Naive B cell (primary cell): ENCODE measurements around the gene ELAVL4. TPM values are rescaled to one million over a fixed set of nuclear protein-coding genes. Genes with fewer than 3 reads are reported as not detected.
A peak's percentile ranks its signal among the peaks of the same experiment; 100 is the strongest.

Experiments used
- ATAC-seq, 2 donors: fragments of 150-1000 bp; cut with Tn5 transposase; 2 replicates each; pipeline ENCODE4 v1.10.0; 2021; ENCODE audit warnings: low read depth in 2 of 2, mild to moderate bottlenecking in 2 of 2, moderate library complexity in 2 of 2
- DNase-seq: peaks from one replicate; pipeline ENCODE4 v3.0.0; 2022
- H3K27ac Mint-ChIP-seq, 6 donors: one replicate each; pipeline ENCODE4 v1.8.0; 2020 to 2022; ENCODE audit warnings: mild to moderate bottlenecking in 6 of 6, mixed read lengths in 6 of 6, moderate library complexity in 5 of 6, inconsistent platforms in 2 of 6
- H3K27me3 Mint-ChIP-seq, 3 donors: one replicate each; pipeline ENCODE4 v1.8.0; 2021 to 2022; ENCODE audit warnings: mixed read lengths in 3 of 3, mild to moderate bottlenecking in 1 of 3
- H3K36me3 Mint-ChIP-seq, 2 donors: one replicate each; pipeline ENCODE4 v1.8.0; 2020 to 2022; ENCODE audit warnings: mixed read lengths in 2 of 2, inconsistent platforms in 1 of 2, mild to moderate bottlenecking in 1 of 2
- H3K4me1 Mint-ChIP-seq, 3 donors: one replicate each; pipeline ENCODE4 v1.8.0; 2020 to 2022; ENCODE audit warnings: mixed read lengths in 3 of 3, inconsistent platforms in 1 of 3, mild to moderate bottlenecking in 1 of 3, moderate library complexity in 1 of 3
- H3K4me3 Mint-ChIP-seq, 8 donors: one replicate each; pipeline ENCODE4 v1.8.0; 2020 to 2022; ENCODE audit warnings: mild to moderate bottlenecking in 8 of 8, mixed read lengths in 8 of 8, moderate library complexity in 8 of 8, inconsistent platforms in 2 of 8
- H3K9me3 Mint-ChIP-seq, 7 donors: one replicate each; pipeline ENCODE4 v1.8.0; 2020 to 2022; ENCODE audit warnings: mixed read lengths in 7 of 7, mild to moderate bottlenecking in 5 of 7, inconsistent platforms in 2 of 7, moderate library complexity in 1 of 7
- polyA plus RNA-seq, 6 donors: library from polyadenylated mRNA; unstranded; fragments of 300-500 nt; fragmentation: Illumina TruSeq; gene quantifications; one replicate each; pipeline ENCODE4 v1.2.3, GENCODE V29; 2021; ENCODE audit warnings: low read depth in 6 of 6

Gene ELAVL4
- polyA plus RNA-seq, 6 donors from 2014 or later, result not detected

GRCh38 chr1:50208756-50209155, 100.0 kb downstream of the ELAVL4 start:
- Mint-ChIP-seq H3K27ac (no peak overlapping the region), H3K27me3 (peaks cover 0 to 7% (median 3%) of the 10 kb centered on the region in 3 donors), H3K4me1 (no peaks in the 10 kb centered on the region), H3K9me3 (peaks cover 0 to 4% (median 0%) of the 10 kb centered on the region in 7 donors), H3K4me3 (no peak overlapping the region), H3K36me3 (no peaks in the 10 kb centered on the region)
- no peak for DNase-seq
- ATAC-seq, result no peak

GRCh38 chr1:50209749-50210148, 101.0 kb downstream of the ELAVL4 start:
- H3K36me3 Mint-ChIP-seq, result no peaks in the 10 kb centered on the region
- ATAC-seq, result no peak
- no peak for DNase-seq
- H3K9me3 Mint-ChIP-seq, result peaks cover 0 to 4% (median 0%) of the 10 kb centered on the region in 7 donors
- H3K27ac Mint-ChIP-seq, result no peak overlapping the region
- no peak overlapping the region for H3K4me3 Mint-ChIP-seq
- no peaks in the 10 kb centered on the region for H3K4me1 Mint-ChIP-seq
- peaks cover 0 to 7% (median 0%) of the 10 kb centered on the region in 3 donors for H3K27me3 Mint-ChIP-seq

- ATAC-seq, result no peak
- H3K36me3 Mint-ChIP-seq, result no peaks in the 10 kb centered on the region
Observed at GRCh38 chr1:50213505-50213904, 104.8 kb downstream of the ELAVL4 start.

GRCh38 chr1:50214717-50215116, 106.0 kb downstream of the ELAVL4 start:
- H3K4me1 Mint-ChIP-seq, result no peaks in the 10 kb centered on the region
- no peak overlapping the region for H3K27ac Mint-ChIP-seq
- H3K9me3 Mint-ChIP-seq, result no peaks in the 10 kb centered on the region
- H3K27me3 Mint-ChIP-seq, result no peaks in the 10 kb centered on the region
- ATAC-seq (no peak), DNase-seq (no peak)
- no peaks in the 10 kb centered on the region for H3K36me3 Mint-ChIP-seq
- H3K4me3 Mint-ChIP-seq, result no peak overlapping the region

More at GRCh38 chr1:50213505-50213904, 104.8 kb downstream of the ELAVL4 start:
- Mint-ChIP-seq H3K4me3 (no peak overlapping the region), H3K9me3 (no peaks in the 10 kb centered on the region), H3K27ac (no peak overlapping the region), H3K27me3 (peaks cover 0 to 1% (median 0%) of the 10 kb centered on the region in 3 donors), H3K4me1 (no peaks in the 10 kb centered on the region)
- no peak for DNase-seq

GRCh38 chr1:50218344-50219120, 109.8 kb downstream of the ELAVL4 start:
- DNase-seq (no peak), ATAC-seq (no peak)
- H3K9me3 Mint-ChIP-seq, result peaks cover 0 to under 1% (median 0%) of the 10 kb centered on the region in 7 donors
- no peaks in the 10 kb centered on the region for H3K27me3 Mint-ChIP-seq
- H3K27ac Mint-ChIP-seq, result no peak overlapping the region
- no peaks in the 10 kb centered on the region for H3K4me1 Mint-ChIP-seq
- H3K4me3 Mint-ChIP-seq, result no peak overlapping the region
- H3K36me3 Mint-ChIP-seq, result no peaks in the 10 kb centered on the region

GRCh38 chr1:50228871-50229384, 120.2 kb downstream of the ELAVL4 start:
- Mint-ChIP-seq H3K27ac (no peak overlapping the region), H3K27me3 (peaks cover 0 to 6% (median 0%) of the 10 kb centered on the region in 3 donors), H3K36me3 (peaks cover 0 to 9% of the 10 kb centered on the region in 2 donors), H3K9me3 (peaks cover 10 to 29% (median 15%) of the 10 kb centered on the region in 7 donors), H3K4me1 (no peaks in the 10 kb centered on the region), H3K4me3 (no peak overlapping the region)
- no peak for ATAC-seq
- DNase-seq, result no peak

GRCh38 chr1:50231209-50231608, 122.5 kb downstream of the ELAVL4 start:
- Mint-ChIP-seq H3K9me3 (peaks cover 10 to 35% (median 16%) of the 10 kb centered on the region in 7 donors), H3K36me3 (peaks cover 5 to 8% of the 10 kb centered on the region in 2 donors), H3K27ac (no peak overlapping the region), H3K4me1 (no peaks in the 10 kb centered on the region), H3K4me3 (no peak overlapping the region), H3K27me3 (peaks cover 0 to 10% (median 0%) of the 10 kb centered on the region in 3 donors)
- ATAC-seq (no peak), DNase-seq (no peak)

- ATAC-seq, result no peak
- Mint-ChIP-seq H3K36me3 (peaks cover 8% of the 10 kb centered on the region in 2 donors), H3K4me3 (no peak overlapping the region), H3K27me3 (peaks cover 0 to 15% (median 4%) of the 10 kb centered on the region in 3 donors), H3K9me3 (peaks cover 6 to 29% (median 12%) of the 10 kb centered on the region in 7 donors), H3K27ac (no peak overlapping the region), H3K4me1 (no peaks in the 10 kb centered on the region)
- DNase-seq, result no peak
Observed at GRCh38 chr1:50232336-50232735, 123.6 kb downstream of the ELAVL4 start.

GRCh38 chr1:50236656-50237055, 127.9 kb downstream of the ELAVL4 start:
- Mint-ChIP-seq H3K27me3 (peaks cover 0 to 13% (median 4%) of the 10 kb centered on the region in 3 donors), H3K36me3 (peaks cover 8% of the 10 kb centered on the region in 2 donors), H3K9me3 (peaks cover 6 to 29% (median 16%) of the 10 kb centered on the region in 7 donors), H3K4me3 (no peak overlapping the region), H3K4me1 (no peaks in the 10 kb centered on the region), H3K27ac (no peak overlapping the region)
- DNase-seq (no peak), ATAC-seq (no peak)

- ATAC-seq (no peak), DNase-seq (no peak)
- H3K4me3 Mint-ChIP-seq, result no peak overlapping the region
- peaks cover 0 to 13% (median 4%) of the 10 kb centered on the region in 3 donors for H3K27me3 Mint-ChIP-seq
- H3K27ac Mint-ChIP-seq, result no peak overlapping the region
- no peaks in the 10 kb centered on the region for H3K4me1 Mint-ChIP-seq
- peaks cover 8% of the 10 kb centered on the region in 2 donors for H3K36me3 Mint-ChIP-seq
- peaks cover 6 to 33% (median 16%) of the 10 kb centered on the region in 7 donors for H3K9me3 Mint-ChIP-seq
Observed at GRCh38 chr1:50237056-50237455, 128.3 kb downstream of the ELAVL4 start.

GRCh38 chr1:50243939-50244338, 135.2 kb downstream of the ELAVL4 start:
- Mint-ChIP-seq H3K27ac (no peak overlapping the region), H3K9me3 (peaks cover 0 to 8% (median 1%) of the 10 kb centered on the region in 7 donors), H3K27me3 (peaks cover 0 to 8% (median 6%) of the 10 kb centered on the region in 3 donors), H3K36me3 (no peaks in the 10 kb centered on the region), H3K4me3 (no peak overlapping the region), H3K4me1 (no peaks in the 10 kb centered on the region)
- ATAC-seq, result no peak
- DNase-seq, result no peak

- no peak overlapping the region for H3K4me3 Mint-ChIP-seq
- no peak overlapping the region for H3K27ac Mint-ChIP-seq
- H3K27me3 Mint-ChIP-seq, result peaks cover 0 to 8% (median 6%) of the 10 kb centered on the region in 3 donors
- H3K36me3 Mint-ChIP-seq, result no peaks in the 10 kb centered on the region
- no peak for ATAC-seq
- no peak for DNase-seq
- peaks cover 0 to 5% (median 0%) of the 10 kb centered on the region in 7 donors for H3K9me3 Mint-ChIP-seq
- H3K4me1 Mint-ChIP-seq, result peaks cover 4 to 15% (median 14%) of the 10 kb centered on the region in 3 donors
Observed at GRCh38 chr1:50246869-50247268, 138.1 kb downstream of the ELAVL4 start.

- no peak for DNase-seq
- Mint-ChIP-seq H3K4me1 (peaks cover 8 to 21% (median 21%) of the 10 kb centered on the region in 3 donors), H3K36me3 (no peaks in the 10 kb centered on the region), H3K27ac (peak overlapping the region in 2 of 6 donors; percentile 80 to 88), H3K4me3 (peak overlapping the region in 6 of 8 donors; percentile 62 to 89 (median 76)), H3K9me3 (no peaks in the 10 kb centered on the region), H3K27me3 (peaks cover 0 to 5% (median 4%) of the 10 kb centered on the region in 3 donors)
- ATAC-seq, result peak; percentile 65 to 70
Observed at GRCh38 chr1:50251702-50252101, 143.0 kb downstream of the ELAVL4 start.

- Mint-ChIP-seq H3K36me3 (no peaks in the 10 kb centered on the region), H3K27ac (no peak overlapping the region), H3K4me3 (no peak overlapping the region), H3K9me3 (no peaks in the 10 kb centered on the region), H3K27me3 (peaks cover 1 to 5% (median 4%) of the 10 kb centered on the region in 3 donors), H3K4me1 (peaks cover 8 to 21% (median 21%) of the 10 kb centered on the region in 3 donors)
- ATAC-seq, result no peak
- no peak for DNase-seq
Observed at GRCh38 chr1:50252196-50252595, 143.5 kb downstream of the ELAVL4 start.
